HepG2 (cell line): Measurements from ENCODE around the gene DNM3. TPM values are rescaled to one million over a fixed set of nuclear protein-coding genes. Genes with fewer than 3 reads are reported as not detected.
A peak's percentile ranks its signal among the peaks of the same experiment; 100 is the strongest.

Source experiments
- ATAC-seq: fragments of 200-7000 bp; cut with Tn5 transposase; 3 replicates; pipeline ENCODE4 v1.9.1; 2020; ENCODE audit warnings: mild to moderate bottlenecking, moderate library complexity
- BruUV-seq: library from RNA; stranded (reverse); fragments of 400-500 nt; replicated peaks from 2 replicates; lab custom pipeline; 2021; lab: Mats Ljungman, UMichigan
- CTCF ChIA-PET: fragments of 300-600 bp; formaldehyde crosslinking; extraction: SDS; loops from one replicate; lab custom pipeline; 2021; ENCODE audit warnings: low total read pairs, inconsistent platforms, low intra/inter-chr PET ratio; lab: Yijun Ruan, JAX
- POLR2A ChIA-PET: fragments of 350-600 bp; sonication (Branson Sonifier 250); formaldehyde crosslinking; loops from one replicate; lab custom pipeline; 2020; ENCODE audit warnings: antibody characterized with exemption, inconsistent platforms; lab: Yijun Ruan, JAX
- DNase-seq: peaks from one replicate; pipeline ENCODE4 v3.0.0-alpha.2; 2015; ENCODE audit warnings: low spot score
- FAIRE-seq: peaks from 3 replicates; lab custom pipeline; 2011; peaks lifted over from hg19 to GRCh38; lab: Jason Lieb, UNC
- H2AFZ ChIP-seq: one replicate; pipeline ENCODE4 v1.6.1; 2011; ENCODE audit warnings: low read length, inconsistent platforms
- H3K27ac ChIP-seq: fragments of 300-600 bp; 3 replicates; pipeline ENCODE4 v1.8.0; 2011; ENCODE audit warnings: mixed run types, mild to moderate bottlenecking, mixed read lengths, low read length, inconsistent platforms; ENCODE audit not compliant: insufficient read depth; ENCODE audit errors: extremely low read length
- H3K27me3 ChIP-seq, 2 experiments: fragments of 200-600 bp in 1 of 2; 2 replicates in 1 of 2; 3 replicates in 1 of 2; pipeline versions ENCODE4 v1.6.0 to v1.8.0; 2011; ENCODE audit warnings: low read length in 2 of 2, mild to moderate bottlenecking in 2 of 2, moderate library complexity in 2 of 2, inconsistent platforms in 1 of 2; ENCODE audit not compliant: insufficient read depth in 2 of 2, control insufficient read depth in 1 of 2
- H3K36me3 ChIP-seq, 2 experiments: fragments of 200-600 bp in 1 of 2; replicated peaks in 1 of 2; 2 replicates in 1 of 2; 3 replicates in 1 of 2; pipeline versions ENCODE4 v1.5.1 to v1.8.0; 2011; ENCODE audit warnings: low read length in 2 of 2, inconsistent platforms in 1 of 2; ENCODE audit not compliant: insufficient read depth in 2 of 2, control insufficient read depth in 1 of 2
- H3K4me1 ChIP-seq: 2 replicates; pipeline ENCODE4 v1.5.1; 2012; ENCODE audit warnings: low read length, inconsistent platforms; ENCODE audit not compliant: insufficient read depth
- H3K4me2 ChIP-seq: 2 replicates; pipeline ENCODE4 v1.6.0; 2011; ENCODE audit warnings: low read depth, low read length, inconsistent platforms
- H3K4me3 ChIP-seq, 3 experiments: fragments of 200-600 bp in 1 of 3; sonication (generic), shearing (Covaris generic) in 1 of 3; replicated peaks in 1 of 3; 2 replicates each; pipeline ENCODE4 v1.5.1; 2011 to 2016; ENCODE audit warnings: low read length in 3 of 3, inconsistent platforms in 2 of 3, low read depth in 2 of 3, mild to moderate bottlenecking in 2 of 3, control low read depth in 1 of 3, mixed read lengths in 1 of 3; ENCODE audit not compliant: insufficient read depth in 1 of 3
- H3K79me2 ChIP-seq: one replicate; pipeline ENCODE4 v1.6.1; 2011; ENCODE audit warnings: low read length, inconsistent platforms; ENCODE audit not compliant: insufficient read depth
- H3K9ac ChIP-seq: 2 replicates; pipeline ENCODE4 v1.6.0; 2011; ENCODE audit warnings: mild to moderate bottlenecking, low read depth, low read length, inconsistent platforms; ENCODE audit not compliant: insufficient read depth
- H3K9me3 ChIP-seq: 2 replicates; pipeline ENCODE4 v1.5.1; 2012; ENCODE audit warnings: mild to moderate bottlenecking, low read length
- H4K20me1 ChIP-seq: 2 replicates; pipeline ENCODE4 v1.6.0; 2011; ENCODE audit warnings: inconsistent platforms, mild to moderate bottlenecking, low read length, moderate library complexity; ENCODE audit not compliant: insufficient read depth
- CBX2 ChIP-seq, 2 experiments: fragments of 200-600 bp in 1 of 2; sonication (generic); formaldehyde crosslinking in 1 of 2; IDR thresholded peaks; 2 replicates each; pipeline versions ENCODE4 v1.7.0 to v1.8.1; 2018 to 2022; ENCODE audit warnings: low read depth in 2 of 2, low read length in 1 of 2, mild to moderate bottlenecking in 1 of 2, missing genetic modification reagents in 1 of 2
- MYNN ChIP-seq: sonication (generic); formaldehyde crosslinking; IDR thresholded peaks from 2 replicates; pipeline ENCODE4 v1.4.0; 2020; ENCODE audit warnings: mild to moderate bottlenecking, low read depth, missing genetic modification reagents
- NFIB ChIP-seq: sonication (generic); formaldehyde crosslinking; IDR thresholded peaks from 2 replicates; pipeline ENCODE4 v1.9.0; 2021; ENCODE audit warnings: missing genetic modification reagents, mild to moderate bottlenecking, borderline replicate concordance
- ONECUT2 ChIP-seq: sonication (generic); formaldehyde crosslinking; IDR thresholded peaks from 2 replicates; pipeline ENCODE4 v1.4.0; 2020; ENCODE audit warnings: missing genetic modification reagents
- TEAD3 ChIP-seq: optimal IDR thresholded peaks from 2 replicates; pipeline ENCODE3; 2016; ENCODE audit warnings: borderline replicate concordance
- ZSCAN20 ChIP-seq: sonication (generic); formaldehyde crosslinking; IDR thresholded peaks from 2 replicates; pipeline ENCODE4 v1.4.0; 2020; ENCODE audit warnings: missing genetic modification reagents, mild to moderate bottlenecking, borderline replicate concordance
- WGBS: methylation state at CpG from one replicate; pipeline ENCODE4 v1.1.6; 2017; ENCODE audit warnings: low lambda C conversion rate; 5-methylcytosine and 5-hydroxymethylcytosine counted together
- in situ Hi-C: cut with HindIII; loops from 2 replicates; pipeline ENCODE4 v1.10.0; 2017; ENCODE audit warnings: low pct_unique_long_range_greater_than_20kb; ENCODE audit not compliant: extremely low pct_ligation_motif_present
- intact Hi-C: fragments of 100-400 bp; cut with micrococcal nuclease; formaldehyde crosslinking; loops from one replicate; pipeline ENCODE4 v1.10.0; 2022; ENCODE audit not compliant: unreplicated experiment
- polyA plus RNA-seq, 8 experiments: library from polyadenylated mRNA; depleted of rRNA in 3 of 8; stranded (reverse) in 7 of 8; unstranded in 1 of 8; fragments of >200 nt; fragmentation: Illumina TruSeq in 4 of 8; extraction: Trizol in 4 of 8; gene quantifications; 2 replicates each; pipeline versions ENCODE4 v1.2.1 to v1.2.3, GENCODE V29; 2011 to 2016; ENCODE audit warnings: low read depth in 4 of 8, missing spikeins in 1 of 8, mixed read lengths in 1 of 8; ENCODE audit not compliant: insufficient read depth in 1 of 8
- total RNA-seq, 5 experiments: library from RNA; depleted of rRNA; stranded (reverse); fragments of >200 nt; fragmentation: Illumina TruSeq; extraction: Trizol; gene quantifications; 2 replicates each; pipeline ENCODE4 v1.2.3, GENCODE V29; 2016; ENCODE audit warnings: low read depth in 1 of 5
- TF ChIP-seq, protein P1 (sequence below): sonication (generic); formaldehyde crosslinking; IDR thresholded peaks from 2 replicates; pipeline ENCODE4 v1.5.1; 2020; ENCODE audit warnings: missing genetic modification reagents, mild to moderate bottlenecking, borderline replicate concordance
- TF ChIP-seq, protein P2 (sequence below): IDR thresholded peaks from 2 replicates; pipeline ENCODE4 v1.6.1; 2016; ENCODE audit warnings: missing biosample characterization, missing genetic modification reagents, low read depth
- TF ChIP-seq, protein P3 (sequence below): sonication (generic); formaldehyde crosslinking; IDR thresholded peaks from 2 replicates; pipeline ENCODE4 v1.8.0; 2022; ENCODE audit warnings: mild to moderate bottlenecking, missing genetic modification reagents
- TF ChIP-seq, protein P4 (sequence below): sonication (generic); formaldehyde crosslinking; IDR thresholded peaks from 2 replicates; pipeline ENCODE4 v1.4.0; 2020; ENCODE audit warnings: missing genetic modification reagents
- TF ChIP-seq, protein P5 (sequence below): sonication (generic); formaldehyde crosslinking; IDR thresholded peaks from 2 replicates; pipeline ENCODE4 v1.8.0; 2022; ENCODE audit warnings: missing genetic modification reagents, mild to moderate bottlenecking, inconsistent platforms, borderline replicate concordance
- TF ChIP-seq, protein P6 (sequence below): sonication (generic); formaldehyde crosslinking; IDR thresholded peaks from 2 replicates; pipeline ENCODE4 v1.5.1; 2020; ENCODE audit warnings: mild to moderate bottlenecking, missing genetic modification reagents, borderline replicate concordance

The DNM3 gene
- total and polyA plus RNA-seq, 2 of the 13 experiments (the other 11 are each of a cell fraction or from before 2014, with no cell fraction given) = 0.05 TPM; not detected in 1

DNA sequence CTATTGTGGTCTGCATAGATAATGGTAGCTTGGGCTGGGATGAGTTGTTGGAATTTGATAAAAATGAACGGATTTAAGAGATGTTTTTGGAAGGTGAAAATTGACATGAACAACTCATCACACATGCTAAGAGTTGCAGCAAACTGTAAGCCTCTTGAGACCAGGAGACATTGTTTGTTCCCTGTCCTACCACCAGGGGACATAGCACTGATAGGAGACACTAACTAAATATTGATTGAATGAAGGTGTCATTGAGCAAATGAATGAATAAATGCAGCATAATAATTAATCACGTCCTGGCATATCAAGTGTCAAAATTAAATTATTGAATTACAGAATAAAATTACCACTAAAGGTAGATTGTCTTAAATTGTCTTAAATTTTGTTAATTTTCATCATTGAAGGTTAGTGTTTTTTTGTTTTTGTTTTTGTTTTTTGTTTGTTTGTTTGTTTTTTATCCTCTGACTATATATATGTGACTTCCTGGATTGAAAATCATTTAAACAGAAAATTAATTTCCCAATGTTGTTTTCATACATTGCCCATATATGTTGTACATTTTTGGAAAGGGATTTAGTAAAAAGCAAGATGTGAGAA, 293.9 kb downstream of the DNM3 start:
- in situ Hi-C loops (no loop called here), intact Hi-C loops (loop anchor here (1.0 kb wide), 1 partner anchor 264 kb away; no protein-coding TSS in a partner anchor)
- Histone ChIP-seq H3K36me3 (no peaks in the 10 kb centered on the region), H3K9me3 (no peaks in the 10 kb centered on the region), H3K4me3 (no peak overlapping the region), H3K9ac (no peak overlapping the region), H3K4me1 (no peaks in the 10 kb centered on the region), H2AFZ (no peak overlapping the region), H3K27ac (no peak overlapping the region), H4K20me1 (no peaks in the 10 kb centered on the region), H3K79me2 (no peaks in the 10 kb centered on the region), H3K27me3 (no peaks in the 10 kb centered on the region), H3K4me2 (no peak overlapping the region)
- POLR2A ChIA-PET = no interaction called here
- BruUV-seq = no TSS peak
- CTCF ChIA-PET = interaction anchor here (1.6 kb wide), 1 partner anchor 265 kb away, joined by 7 read pairs; no protein-coding TSS in a partner anchor
- ATAC-seq (0 out of 3 replicates have a peak, but pooled peaks have one; percentile 47), DNase-seq (peak; percentile 32), FAIRE-seq (peak; percentile 58)
- 3% methylated on average over 2 of the region's 2 CpGs for WGBS
- TF ChIP-seq TEAD3 (CRISPR knock-in tag) (no peak), MYNN (no peak), CBX2 (IDR thresholded peaks at IDR 0.05; ENCODE audit: low read depth, low read length) (no peak), CBX2 (CRISPR knock-in tag; IDR thresholded peaks at IDR 0.05; ENCODE audit: low read depth) (no peak), ONECUT2 (peak; percentile 74), ZSCAN20 (CRISPR knock-in tag) (no peak), NFIB (CRISPR knock-in tag) (no peak)
- TF ChIP-seq, protein P1, sequence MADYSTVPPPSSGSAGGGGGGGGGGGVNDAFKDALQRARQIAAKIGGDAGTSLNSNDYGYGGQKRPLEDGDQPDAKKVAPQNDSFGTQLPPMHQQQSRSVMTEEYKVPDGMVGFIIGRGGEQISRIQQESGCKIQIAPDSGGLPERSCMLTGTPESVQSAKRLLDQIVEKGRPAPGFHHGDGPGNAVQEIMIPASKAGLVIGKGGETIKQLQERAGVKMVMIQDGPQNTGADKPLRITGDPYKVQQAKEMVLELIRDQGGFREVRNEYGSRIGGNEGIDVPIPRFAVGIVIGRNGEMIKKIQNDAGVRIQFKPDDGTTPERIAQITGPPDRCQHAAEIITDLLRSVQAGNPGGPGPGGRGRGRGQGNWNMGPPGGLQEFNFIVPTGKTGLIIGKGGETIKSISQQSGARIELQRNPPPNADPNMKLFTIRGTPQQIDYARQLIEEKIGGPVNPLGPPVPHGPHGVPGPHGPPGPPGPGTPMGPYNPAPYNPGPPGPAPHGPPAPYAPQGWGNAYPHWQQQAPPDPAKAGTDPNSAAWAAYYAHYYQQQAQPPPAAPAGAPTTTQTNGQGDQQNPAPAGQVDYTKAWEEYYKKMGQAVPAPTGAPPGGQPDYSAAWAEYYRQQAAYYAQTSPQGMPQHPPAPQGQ (CRISPR knock-in tag) = no peak
- TF ChIP-seq, protein P2, sequence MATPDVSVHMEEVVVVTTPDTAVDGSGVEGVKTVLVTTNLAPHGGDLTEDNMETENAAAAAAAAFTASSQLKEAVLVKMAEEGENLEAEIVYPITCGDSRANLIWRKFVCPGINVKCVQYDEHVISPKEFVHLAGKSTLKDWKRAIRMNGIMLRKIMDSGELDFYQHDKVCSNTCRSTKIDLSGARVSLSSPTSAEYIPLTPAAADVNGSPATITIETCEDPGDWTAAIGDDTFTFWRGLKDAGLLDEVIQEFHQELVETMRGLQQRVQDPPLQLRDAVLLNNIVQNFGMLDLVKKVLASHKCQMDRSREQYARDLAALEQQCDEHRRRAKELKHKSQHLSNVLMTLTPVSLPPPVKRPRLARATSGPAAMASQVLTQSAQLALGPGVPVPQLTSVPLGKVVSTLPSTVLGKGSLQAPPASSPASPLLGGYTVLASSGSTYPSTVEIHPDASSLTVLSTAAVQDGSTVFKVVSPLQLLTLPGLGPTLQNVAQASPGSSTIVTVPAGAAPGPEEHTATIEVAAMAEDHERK (CRISPR knock-in tag) = no peak
- TF ChIP-seq, protein P3, sequence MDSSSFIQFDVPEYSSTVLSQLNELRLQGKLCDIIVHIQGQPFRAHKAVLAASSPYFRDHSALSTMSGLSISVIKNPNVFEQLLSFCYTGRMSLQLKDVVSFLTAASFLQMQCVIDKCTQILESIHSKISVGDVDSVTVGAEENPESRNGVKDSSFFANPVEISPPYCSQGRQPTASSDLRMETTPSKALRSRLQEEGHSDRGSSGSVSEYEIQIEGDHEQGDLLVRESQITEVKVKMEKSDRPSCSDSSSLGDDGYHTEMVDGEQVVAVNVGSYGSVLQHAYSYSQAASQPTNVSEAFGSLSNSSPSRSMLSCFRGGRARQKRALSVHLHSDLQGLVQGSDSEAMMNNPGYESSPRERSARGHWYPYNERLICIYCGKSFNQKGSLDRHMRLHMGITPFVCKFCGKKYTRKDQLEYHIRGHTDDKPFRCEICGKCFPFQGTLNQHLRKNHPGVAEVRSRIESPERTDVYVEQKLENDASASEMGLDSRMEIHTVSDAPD (CRISPR knock-in tag) = no peak
- TF ChIP-seq, protein P4, sequence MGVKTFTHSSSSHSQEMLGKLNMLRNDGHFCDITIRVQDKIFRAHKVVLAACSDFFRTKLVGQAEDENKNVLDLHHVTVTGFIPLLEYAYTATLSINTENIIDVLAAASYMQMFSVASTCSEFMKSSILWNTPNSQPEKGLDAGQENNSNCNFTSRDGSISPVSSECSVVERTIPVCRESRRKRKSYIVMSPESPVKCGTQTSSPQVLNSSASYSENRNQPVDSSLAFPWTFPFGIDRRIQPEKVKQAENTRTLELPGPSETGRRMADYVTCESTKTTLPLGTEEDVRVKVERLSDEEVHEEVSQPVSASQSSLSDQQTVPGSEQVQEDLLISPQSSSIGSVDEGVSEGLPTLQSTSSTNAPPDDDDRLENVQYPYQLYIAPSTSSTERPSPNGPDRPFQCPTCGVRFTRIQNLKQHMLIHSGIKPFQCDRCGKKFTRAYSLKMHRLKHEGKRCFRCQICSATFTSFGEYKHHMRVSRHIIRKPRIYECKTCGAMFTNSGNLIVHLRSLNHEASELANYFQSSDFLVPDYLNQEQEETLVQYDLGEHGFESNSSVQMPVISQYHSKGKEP (CRISPR knock-in tag) = no peak
- TF ChIP-seq, protein P5, sequence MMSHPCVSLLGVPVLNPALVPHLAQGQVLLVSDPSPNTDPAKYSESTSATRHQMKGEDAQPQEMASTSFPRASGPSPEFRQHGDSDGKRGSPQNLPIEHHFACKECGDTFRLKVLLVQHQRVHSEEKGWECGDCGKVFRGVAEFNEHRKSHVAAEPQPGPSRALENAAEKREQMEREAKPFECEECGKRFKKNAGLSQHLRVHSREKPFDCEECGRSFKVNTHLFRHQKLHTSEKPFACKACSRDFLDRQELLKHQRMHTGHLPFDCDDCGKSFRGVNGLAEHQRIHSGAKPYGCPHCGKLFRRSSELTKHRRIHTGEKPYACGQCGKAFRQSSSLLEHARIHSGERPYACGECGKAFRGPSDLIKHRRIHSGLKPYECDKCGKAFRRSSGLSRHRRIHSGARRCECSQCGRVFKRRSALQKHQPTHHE = no peak
- TF ChIP-seq, protein P6, sequence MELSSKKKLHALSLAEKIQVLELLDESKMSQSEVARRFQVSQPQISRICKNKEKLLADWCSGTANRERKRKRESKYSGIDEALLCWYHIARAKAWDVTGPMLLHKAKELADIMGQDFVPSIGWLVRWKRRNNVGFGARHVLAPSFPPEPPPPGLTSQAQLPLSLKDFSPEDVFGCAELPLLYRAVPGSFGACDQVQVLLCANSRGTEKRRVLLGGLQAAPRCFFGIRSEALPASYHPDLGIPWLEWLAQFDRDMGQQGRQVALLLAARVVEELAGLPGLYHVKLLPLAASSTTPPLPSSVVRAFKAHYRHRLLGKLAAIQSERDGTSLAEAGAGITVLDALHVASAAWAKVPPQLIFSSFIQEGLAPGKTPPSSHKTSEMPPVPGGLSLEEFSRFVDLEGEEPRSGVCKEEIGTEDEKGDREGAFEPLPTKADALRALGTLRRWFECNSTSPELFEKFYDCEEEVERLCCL (CRISPR knock-in tag) = no peak
